Stimulated activated CD8-positive, alpha-beta memory T cell treated with anti-CD3 and anti-CD28 coated beads, Interleukin-4, amount 100 ng/mL, for 48 hours (primary cell): Measurements from ENCODE around the gene TNP1.

Experiments used
- DNase-seq: peaks from one replicate; pipeline ENCODE4 v3.0.0-alpha.2; 2020

Gene TNP1

GRCh38 chr2:216872624-216873023 lies 12.8 kb upstream of the TNP1 start:
- DNase-seq = no peak

- DNase-seq = no peak
Observed at GRCh38 chr2:216872040-216872439, 12.2 kb upstream of the TNP1 start.

GRCh38 chr2:216871333-216871934 lies 11.6 kb upstream of the TNP1 start:
- no peak for DNase-seq

- no peak for DNase-seq
Observed at GRCh38 chr2:216870508-216871332, 10.9 kb upstream of the TNP1 start.

- no peak for DNase-seq
Observed at GRCh38 chr2:216866515-216867095, 6.7 kb upstream of the TNP1 start.

GRCh38 chr2:216865658-216866057 lies 5.8 kb upstream of the TNP1 start:
- DNase-seq = no peak

GRCh38 chr2:216863946-216864345 lies 4.1 kb upstream of the TNP1 start:
- no peak for DNase-seq

GRCh38 chr2:216862628-216863398 lies 2.9 kb upstream of the TNP1 start:
- DNase-seq = no peak

- DNase-seq = no peak
Observed at GRCh38 chr2:216860426-216861137, 718 bp upstream of the TNP1 start.

- DNase-seq = no peak
Observed at GRCh38 chr2:216858312-216858711, 1.6 kb downstream of the TNP1 start.

GRCh38 chr2:216857131-216857550 lies 2.7 kb downstream of the TNP1 start:
- peak; percentile 30 for DNase-seq

GRCh38 chr2:216856406-216857065 lies 3.3 kb downstream of the TNP1 start:
- DNase-seq = no peak

GRCh38 chr2:216855605-216856004 lies 4.3 kb downstream of the TNP1 start:
- no peak for DNase-seq

- no peak for DNase-seq
Observed at GRCh38 chr2:216855079-216855478, 4.8 kb downstream of the TNP1 start.

- no peak for DNase-seq
Observed at GRCh38 chr2:216851486-216852090, 8.3 kb downstream of the TNP1 start.

GRCh38 chr2:216850665-216851322 lies 9.1 kb downstream of the TNP1 start:
- no peak for DNase-seq

- DNase-seq = no peak
Observed at GRCh38 chr2:216849987-216850386, 9.9 kb downstream of the TNP1 start.

- no peak for DNase-seq
Observed at GRCh38 chr2:216845426-216845825, 14.4 kb downstream of the TNP1 start.

GRCh38 chr2:216842636-216843035 lies 17.2 kb downstream of the TNP1 start:
- no peak for DNase-seq

GRCh38 chr2:216839688-216840087 lies 20.2 kb downstream of the TNP1 start:
- DNase-seq = no peak

- no peak for DNase-seq
Observed at GRCh38 chr2:216838151-216838550, 21.7 kb downstream of the TNP1 start.
